Hepatocyte (in vitro differentiated cells): Measurements from ENCODE around the gene PREPL.

Experiments used
- EZH2 ChIP-seq: fragments of 200-600 bp; sonication (generic); IDR thresholded peaks from 2 replicates; pipeline ENCODE4 v1.6.1; 2016; ENCODE audit warnings: antibody characterized with exemption, mild to moderate bottlenecking, borderline replicate concordance
- EZH2phosphoT487 ChIP-seq: fragments of 200-600 bp; sonication (generic); IDR thresholded peaks from one replicate; pipeline ENCODE4 v1.6.1; 2018; ENCODE audit warnings: antibody characterized with exemption, mild to moderate bottlenecking, low read depth, moderate library complexity; ENCODE audit not compliant: unreplicated experiment, severe bottlenecking
- TF ChIP-seq, protein P1 (sequence below): fragments of 200-600 bp; sonication (generic); IDR thresholded peaks from 2 replicates; pipeline ENCODE4 v1.5.1; 2016; ENCODE audit warnings: antibody characterized with exemption, mild to moderate bottlenecking; ENCODE audit not compliant: poor library complexity

GRCh38 chr2:44304258-44304657 is 57.0 kb downstream of the PREPL start:
- TF ChIP-seq EZH2phosphoT487 (no peak), EZH2 (no peak)
- TF ChIP-seq, protein P1, sequence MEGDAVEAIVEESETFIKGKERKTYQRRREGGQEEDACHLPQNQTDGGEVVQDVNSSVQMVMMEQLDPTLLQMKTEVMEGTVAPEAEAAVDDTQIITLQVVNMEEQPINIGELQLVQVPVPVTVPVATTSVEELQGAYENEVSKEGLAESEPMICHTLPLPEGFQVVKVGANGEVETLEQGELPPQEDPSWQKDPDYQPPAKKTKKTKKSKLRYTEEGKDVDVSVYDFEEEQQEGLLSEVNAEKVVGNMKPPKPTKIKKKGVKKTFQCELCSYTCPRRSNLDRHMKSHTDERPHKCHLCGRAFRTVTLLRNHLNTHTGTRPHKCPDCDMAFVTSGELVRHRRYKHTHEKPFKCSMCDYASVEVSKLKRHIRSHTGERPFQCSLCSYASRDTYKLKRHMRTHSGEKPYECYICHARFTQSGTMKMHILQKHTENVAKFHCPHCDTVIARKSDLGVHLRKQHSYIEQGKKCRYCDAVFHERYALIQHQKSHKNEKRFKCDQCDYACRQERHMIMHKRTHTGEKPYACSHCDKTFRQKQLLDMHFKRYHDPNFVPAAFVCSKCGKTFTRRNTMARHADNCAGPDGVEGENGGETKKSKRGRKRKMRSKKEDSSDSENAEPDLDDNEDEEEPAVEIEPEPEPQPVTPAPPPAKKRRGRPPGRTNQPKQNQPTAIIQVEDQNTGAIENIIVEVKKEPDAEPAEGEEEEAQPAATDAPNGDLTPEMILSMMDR = no peak
